CD4-positive, alpha-beta memory T cell (primary cell): ENCODE results near the gene AOPEP. TPM values are rescaled to one million over a fixed set of nuclear protein-coding genes. Genes with fewer than 3 reads are reported as not detected.
A peak's percentile ranks its signal among the peaks of the same experiment; 100 is the strongest.

Source experiments
- CTCF ChIA-PET: fragments of 350-600 bp; sonication (Branson Sonifier 250); formaldehyde crosslinking; loops from one replicate; lab custom pipeline; 2021; ENCODE audit warnings: inconsistent platforms; ENCODE audit not compliant: partially characterized antibody; lab: Charles Lee
- POLR2A ChIA-PET: fragments of 350-600 bp; sonication (Branson Sonifier 250); formaldehyde crosslinking; loops from one replicate; lab custom pipeline; 2021; ENCODE audit not compliant: partially characterized antibody; lab: Charles Lee
- DNase-seq, 5 donors: peaks; one replicate each; pipeline versions ENCODE4 v3.0.0 to v3.0.0-alpha.2; 2020 to 2022; ENCODE audit warnings: mixed read lengths in 1 of 5
- H3K27ac ChIP-seq: one replicate; pipeline ENCODE4 v1.7.0; 2013; ENCODE audit warnings: low read depth, low read length
- H3K27me3 ChIP-seq: 2 replicates; pipeline ENCODE4 v1.7.0; 2013; ENCODE audit warnings: mild to moderate bottlenecking, low read length, moderate library complexity; ENCODE audit not compliant: insufficient read depth
- H3K36me3 ChIP-seq: 2 replicates; pipeline ENCODE4 v1.7.0; 2013; ENCODE audit warnings: mild to moderate bottlenecking, low read length, moderate library complexity; ENCODE audit not compliant: insufficient read depth
- H3K4me1 ChIP-seq: 2 replicates; pipeline ENCODE4 v1.7.0; 2013; ENCODE audit warnings: mild to moderate bottlenecking, low read length, moderate library complexity; ENCODE audit not compliant: insufficient read depth
- H3K4me3 ChIP-seq, 2 donors: one replicate each; pipeline ENCODE4 v1.7.0; 2013; ENCODE audit warnings: low read length in 2 of 2, mild to moderate bottlenecking in 1 of 2
- H3K9me3 ChIP-seq, 2 donors: one replicate each; pipeline ENCODE4 v1.7.0; 2013; ENCODE audit warnings: low read length in 2 of 2, control low read depth in 1 of 2; ENCODE audit not compliant: control insufficient read depth in 1 of 2
- H3K27ac Mint-ChIP-seq, 7 donors: one replicate each; pipeline ENCODE4 v1.8.0; 2020 to 2021; ENCODE audit warnings: mixed read lengths in 7 of 7, mild to moderate bottlenecking in 6 of 7, inconsistent platforms in 3 of 7, moderate library complexity in 3 of 7
- H3K27me3 Mint-ChIP-seq, 2 donors: one replicate each; pipeline ENCODE4 v1.8.0; 2020 to 2021; ENCODE audit warnings: mixed read lengths in 2 of 2
- H3K36me3 Mint-ChIP-seq, 2 donors: one replicate each; pipeline ENCODE4 v1.8.0; 2020 to 2021; ENCODE audit warnings: mixed read lengths in 2 of 2, inconsistent platforms in 1 of 2, mild to moderate bottlenecking in 1 of 2
- H3K4me1 Mint-ChIP-seq, 4 donors: one replicate each; pipeline ENCODE4 v1.8.0; 2020 to 2021; ENCODE audit warnings: mixed read lengths in 4 of 4, mild to moderate bottlenecking in 1 of 4
- H3K4me3 Mint-ChIP-seq, 8 donors: one replicate each; pipeline ENCODE4 v1.8.0; 2020 to 2021; ENCODE audit warnings: mixed read lengths in 8 of 8, mild to moderate bottlenecking in 7 of 8, moderate library complexity in 6 of 8, inconsistent platforms in 3 of 8
- H3K9me3 Mint-ChIP-seq, 8 donors: one replicate each; pipeline ENCODE4 v1.8.0; 2020 to 2021; ENCODE audit warnings: mixed read lengths in 8 of 8, mild to moderate bottlenecking in 5 of 8, inconsistent platforms in 3 of 8, moderate library complexity in 1 of 8
- intact Hi-C: fragments of 100-400 bp; cut with micrococcal nuclease; formaldehyde crosslinking; loops from one replicate; pipeline ENCODE4 v1.15.1; 2023
- polyA plus RNA-seq, 2 donors: library from polyadenylated mRNA; unstranded; fragments of 300-500 nt; fragmentation: Illumina TruSeq; gene quantifications; one replicate each; pipeline ENCODE4 v1.2.3, GENCODE V29; 2021
- total RNA-seq, 2 experiments: library from RNA; stranded (reverse); gene quantifications; one replicate each; pipeline ENCODE4 v1.2.3, GENCODE V29; 2021

The AOPEP gene
- total and polyA plus RNA-seq, 4 experiments from 2014 or later = 3.1 to 11.7 (median 7.6) TPM

DNA sequence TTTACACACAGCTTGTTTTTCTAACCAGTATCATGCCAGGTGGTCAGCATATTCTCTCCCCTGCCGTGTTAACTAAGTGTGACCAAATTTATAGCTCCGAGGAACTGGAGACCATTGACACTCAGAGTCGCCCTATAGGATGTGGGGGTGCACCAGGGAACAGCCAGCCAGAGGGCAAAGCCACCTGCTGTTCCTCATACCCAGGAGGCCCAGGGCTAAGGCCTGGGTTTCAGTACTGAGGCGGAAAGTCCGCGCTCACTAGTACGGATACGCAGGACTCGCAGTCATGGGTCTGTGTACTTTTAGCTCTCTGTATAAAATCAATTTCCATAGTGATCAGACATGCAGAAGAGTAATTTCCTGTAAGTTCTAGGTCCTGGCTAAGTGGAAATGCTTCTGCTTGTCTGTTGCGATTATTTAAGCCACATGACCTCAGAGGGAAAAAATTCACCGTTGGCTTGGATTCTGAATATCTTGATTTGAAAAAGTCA is 247.0 kb downstream of the AOPEP start:
- Mint-ChIP-seq H3K27me3 (no peaks in the 10 kb centered on the region), H3K9me3 (no peaks in the 10 kb centered on the region), H3K4me1 (no peaks in the 10 kb centered on the region), H3K27ac (peak overlapping the region in 1 of 7 donors; percentile 30), H3K36me3 (peaks cover 2 to 15% of the 10 kb centered on the region in 2 donors), H3K4me3 (no peak overlapping the region)
- ChIA-PET CTCF (no interaction called here), POLR2A (no interaction called here)
- no peaks in the 10 kb centered on the region for H3K9me3 ChIP-seq
- intact Hi-C loops = no loop called here
- H3K27ac ChIP-seq = no peak overlapping the region
- no peak overlapping the region for H3K4me3 ChIP-seq
- H3K27me3 ChIP-seq = no peaks in the 10 kb centered on the region
- H3K36me3 ChIP-seq = no peaks in the 10 kb centered on the region
- no peak for DNase-seq
- no peaks in the 10 kb centered on the region for H3K4me1 ChIP-seq

DNA sequence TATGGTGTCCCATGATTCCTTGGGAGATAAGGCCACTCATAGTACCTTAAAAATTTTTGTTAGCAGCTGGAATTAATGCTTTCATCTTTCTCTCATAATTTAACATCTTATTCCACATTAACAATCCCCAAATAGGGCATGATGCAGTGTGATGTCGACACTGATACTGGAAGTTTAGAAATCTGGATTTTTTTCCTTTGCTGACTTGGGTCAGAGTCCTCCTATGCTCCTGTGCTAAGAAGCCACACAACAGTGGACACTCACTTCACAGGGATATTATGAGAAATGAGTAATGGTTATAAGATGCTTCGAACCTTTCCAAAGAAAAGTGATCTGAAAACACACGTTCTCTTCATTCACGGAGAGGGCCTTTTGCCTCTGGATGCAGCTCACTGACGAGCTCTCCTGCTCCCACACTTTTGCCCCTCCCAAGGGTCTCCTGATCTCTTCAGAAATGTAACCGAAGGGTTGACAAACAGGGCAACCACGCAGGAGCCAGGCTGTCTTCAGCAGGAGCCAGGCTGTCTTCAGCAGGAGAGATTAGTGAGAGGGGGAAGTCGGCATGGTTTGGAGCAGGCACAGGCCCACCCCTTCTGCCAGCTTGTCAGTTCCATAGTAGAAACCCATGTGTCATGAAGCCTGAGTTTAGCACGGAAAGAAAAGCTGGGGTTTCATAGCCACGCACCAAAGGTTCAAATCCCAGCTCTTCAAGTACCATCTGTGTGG is 247.8 kb downstream of the AOPEP start:
- no peaks in the 10 kb centered on the region for H3K36me3 ChIP-seq
- intact Hi-C loops = no loop called here
- no peak for DNase-seq
- no peaks in the 10 kb centered on the region for H3K4me1 Mint-ChIP-seq
- POLR2A ChIA-PET = interaction anchor here (0.5 kb wide), 1 partner anchor 1741 kb away, joined by 3 read pairs; no protein-coding TSS in a partner anchor
- no peaks in the 10 kb centered on the region for H3K27me3 ChIP-seq
- H3K9me3 Mint-ChIP-seq = no peaks in the 10 kb centered on the region
- CTCF ChIA-PET = no interaction called here
- no peaks in the 10 kb centered on the region for H3K4me1 ChIP-seq
- H3K36me3 Mint-ChIP-seq = peaks cover 2 to 21% of the 10 kb centered on the region in 2 donors
- H3K9me3 ChIP-seq = no peaks in the 10 kb centered on the region
- no peaks in the 10 kb centered on the region for H3K27me3 Mint-ChIP-seq
- H3K4me3 Mint-ChIP-seq = no peak overlapping the region
- no peak overlapping the region for H3K27ac ChIP-seq
- H3K27ac Mint-ChIP-seq = no peak overlapping the region
- H3K4me3 ChIP-seq = no peak overlapping the region

DNA sequence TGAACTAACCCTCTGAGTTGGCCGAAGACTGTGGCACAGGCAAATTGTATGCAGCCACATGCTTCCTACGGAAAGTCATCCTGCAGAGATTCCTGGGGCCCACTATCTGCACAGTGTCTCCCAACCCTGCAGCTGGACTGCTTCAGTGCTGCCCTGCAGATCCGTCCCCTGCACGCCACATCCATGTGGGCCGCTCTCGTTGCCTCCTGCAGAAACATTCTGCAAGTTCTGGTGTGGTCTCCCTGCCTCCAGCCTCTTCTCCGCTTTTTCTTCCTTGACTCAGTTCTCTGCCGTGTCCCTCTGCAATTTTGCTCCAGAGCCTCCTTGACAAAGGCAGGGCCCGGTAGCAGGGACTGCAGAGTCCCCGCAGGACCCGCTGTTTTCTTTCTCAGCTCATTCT is 249.0 kb downstream of the AOPEP start:
- H3K36me3 Mint-ChIP-seq = peaks cover 2 to 24% of the 10 kb centered on the region in 2 donors
- H3K9me3 Mint-ChIP-seq = no peaks in the 10 kb centered on the region
- Histone ChIP-seq H3K27ac (no peak overlapping the region), H3K9me3 (no peaks in the 10 kb centered on the region), H3K36me3 (no peaks in the 10 kb centered on the region), H3K4me3 (no peak overlapping the region), H3K27me3 (no peaks in the 10 kb centered on the region), H3K4me1 (no peaks in the 10 kb centered on the region)
- no peaks in the 10 kb centered on the region for H3K27me3 Mint-ChIP-seq
- H3K4me1 Mint-ChIP-seq = no peaks in the 10 kb centered on the region
- peak overlapping the region in 1 of 8 donors; percentile 43 for H3K4me3 Mint-ChIP-seq
- no peak for DNase-seq
- intact Hi-C loops = no loop called here
- ChIA-PET CTCF (no interaction called here), POLR2A (no interaction called here)
- no peak overlapping the region for H3K27ac Mint-ChIP-seq

DNA sequence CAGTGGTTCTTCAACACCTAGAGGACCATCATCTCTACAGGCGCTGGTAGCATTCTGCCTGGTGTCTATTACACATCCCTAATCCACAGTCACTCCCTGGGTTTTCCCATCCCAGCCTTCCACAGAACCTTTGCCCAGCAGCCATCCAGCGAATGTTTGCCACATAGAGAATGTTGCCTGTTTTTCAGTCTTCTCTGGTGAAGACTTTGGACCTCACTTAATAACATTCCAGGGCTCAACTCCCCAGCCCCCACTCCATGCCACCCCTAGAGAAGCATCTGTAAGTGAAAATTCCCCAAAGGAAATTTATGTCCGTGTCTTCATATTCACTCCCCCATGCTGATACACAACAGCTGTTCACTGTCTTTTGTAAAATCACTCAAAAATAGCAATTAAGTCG is 249.6 kb downstream of the AOPEP start:
- Histone ChIP-seq H3K27me3 (no peaks in the 10 kb centered on the region), H3K36me3 (no peaks in the 10 kb centered on the region), H3K9me3 (no peaks in the 10 kb centered on the region), H3K27ac (no peak overlapping the region), H3K4me3 (no peak overlapping the region), H3K4me1 (no peaks in the 10 kb centered on the region)
- Mint-ChIP-seq H3K4me3 (peak overlapping the region in 1 of 8 donors; percentile 1), H3K36me3 (peaks cover 2 to 24% of the 10 kb centered on the region in 2 donors), H3K27me3 (no peaks in the 10 kb centered on the region), H3K9me3 (no peaks in the 10 kb centered on the region), H3K27ac (no peak overlapping the region), H3K4me1 (no peaks in the 10 kb centered on the region)
- DNase-seq = no peak
- ChIA-PET CTCF (no interaction called here), POLR2A (no interaction called here)
- intact Hi-C loops = no loop called here

DNA sequence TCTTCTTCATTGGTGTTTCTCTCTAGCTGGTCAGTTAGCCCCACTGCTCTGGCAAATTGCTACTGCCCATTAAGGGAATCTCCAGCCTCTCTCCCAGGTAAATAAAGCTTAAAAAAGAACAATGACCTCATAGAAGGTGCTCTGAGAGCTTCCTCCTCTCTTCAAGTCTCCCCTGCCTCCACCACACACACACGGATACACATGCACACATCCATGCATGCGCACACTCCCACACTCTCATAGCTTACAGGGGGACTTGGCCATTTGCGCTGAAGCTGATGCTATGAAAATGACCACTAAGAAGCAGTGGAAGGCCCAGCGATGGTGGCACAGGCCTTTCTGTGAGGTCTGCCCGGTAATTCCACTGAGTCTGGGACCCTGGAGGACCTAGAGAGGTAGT is 250.9 kb downstream of the AOPEP start:
- POLR2A ChIA-PET = no interaction called here
- intact Hi-C loops = no loop called here
- peak overlapping the region in 1 of 7 donors; percentile 22 for H3K27ac Mint-ChIP-seq

DNA sequence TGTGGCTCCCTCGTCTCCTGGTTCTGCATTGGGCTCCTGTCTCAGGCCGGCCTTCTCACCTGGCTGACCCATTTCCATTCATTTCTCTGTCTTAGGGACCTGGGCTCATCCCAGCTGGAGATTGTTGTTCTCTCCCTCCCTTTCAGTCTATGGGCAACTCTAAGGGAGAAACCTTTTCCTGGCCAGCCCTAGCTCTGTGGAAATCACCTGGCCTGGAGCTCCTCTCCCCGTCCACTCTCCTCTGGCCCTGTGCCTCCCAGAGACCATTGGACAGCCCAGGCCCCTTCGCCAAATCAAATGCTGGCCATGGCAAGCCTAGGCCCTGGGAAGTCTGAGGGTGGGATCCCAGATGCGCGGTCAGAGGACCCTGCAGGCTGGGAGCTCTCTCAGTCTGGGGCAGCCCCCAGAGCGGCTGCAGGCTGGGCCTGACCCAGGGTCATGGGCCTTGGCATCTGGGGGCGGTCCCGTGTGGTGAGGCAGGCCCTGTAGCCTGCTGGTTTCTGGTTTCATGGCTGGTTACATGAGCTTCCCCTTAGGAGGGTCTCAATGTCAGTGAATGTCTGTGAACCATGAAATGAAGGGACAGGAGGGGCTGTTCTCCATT is 253.5 kb downstream of the AOPEP start:
- H3K9me3 Mint-ChIP-seq = no peaks in the 10 kb centered on the region
- POLR2A ChIA-PET = no interaction called here
- H3K27me3 Mint-ChIP-seq = no peaks in the 10 kb centered on the region
- Histone ChIP-seq H3K27me3 (no peaks in the 10 kb centered on the region), H3K36me3 (no peaks in the 10 kb centered on the region), H3K9me3 (no peaks in the 10 kb centered on the region), H3K4me3 (no peak overlapping the region), H3K27ac (no peak overlapping the region), H3K4me1 (peaks cover 6% of the 10 kb centered on the region)
- H3K27ac Mint-ChIP-seq = no peak overlapping the region
- CTCF ChIA-PET = interaction anchor here (0.6 kb wide), 1 partner anchor 200 kb away, joined by 3 read pairs; no protein-coding TSS in a partner anchor
- intact Hi-C loops = no loop called here
- H3K36me3 Mint-ChIP-seq = peaks cover 0 to 18% of the 10 kb centered on the region in 2 donors
- no peak for DNase-seq
- no peak overlapping the region for H3K4me3 Mint-ChIP-seq
- H3K4me1 Mint-ChIP-seq = peaks cover 6 to 11% (median 9%) of the 10 kb centered on the region in 4 donors

More for the DNA sequence above, 250.9 kb downstream of the AOPEP start:
- H3K36me3 ChIP-seq = no peaks in the 10 kb centered on the region
- H3K9me3 Mint-ChIP-seq = no peaks in the 10 kb centered on the region
- CTCF ChIA-PET = no interaction called here
- no peak for DNase-seq
- H3K4me1 ChIP-seq = no peaks in the 10 kb centered on the region
- H3K27me3 Mint-ChIP-seq = no peaks in the 10 kb centered on the region
- H3K36me3 Mint-ChIP-seq = peaks cover 0 to 24% of the 10 kb centered on the region in 2 donors
- peaks cover 0 to 5% (median 2%) of the 10 kb centered on the region in 4 donors for H3K4me1 Mint-ChIP-seq
- H3K9me3 ChIP-seq = no peaks in the 10 kb centered on the region
- H3K4me3 Mint-ChIP-seq = no peak overlapping the region
- H3K4me3 ChIP-seq = no peak overlapping the region
- no peaks in the 10 kb centered on the region for H3K27me3 ChIP-seq
- H3K27ac ChIP-seq = no peak overlapping the region

DNA sequence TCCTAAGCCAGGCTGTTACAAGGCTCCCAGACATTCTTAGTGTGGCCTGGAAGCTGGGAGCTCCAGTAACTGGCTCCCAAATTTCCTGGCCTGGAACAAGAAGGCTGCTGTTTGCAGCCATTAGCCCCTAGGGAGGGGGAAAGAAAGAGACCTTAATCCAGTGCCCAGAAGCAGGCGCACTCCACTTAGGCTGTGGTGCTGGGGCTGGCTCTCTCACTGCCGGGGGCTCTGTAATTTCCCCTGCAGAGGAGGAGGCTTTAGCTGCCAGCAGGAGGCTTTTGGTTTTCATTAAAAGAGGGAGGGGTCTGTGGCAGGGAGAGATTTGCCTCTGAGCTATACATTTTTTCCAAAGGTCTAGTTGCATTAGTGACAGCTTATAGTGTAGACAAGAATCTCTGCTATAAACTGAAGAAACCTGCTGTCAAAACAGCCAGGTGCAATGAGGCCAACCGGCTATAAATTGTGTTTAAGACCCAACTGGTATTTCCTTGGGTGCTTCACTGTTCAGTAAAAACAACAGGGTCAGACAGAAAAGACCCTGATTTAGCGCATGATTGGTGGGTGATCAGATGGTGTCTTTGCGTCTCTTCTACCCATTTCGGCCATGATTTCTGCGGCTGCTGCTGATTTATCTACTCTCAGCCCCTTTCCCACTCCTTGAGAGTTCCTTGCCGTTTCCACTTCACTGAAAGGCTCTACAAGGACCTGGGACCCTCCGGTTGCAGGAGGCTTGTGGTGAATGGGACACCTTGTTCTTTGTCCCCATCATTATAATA is 254.6 kb downstream of the AOPEP start:
- ChIA-PET CTCF (interaction anchor here (0.5 kb wide), 1 partner anchor 70 kb away, joined by 3 read pairs; no protein-coding TSS in a partner anchor), POLR2A (no interaction called here)
- no peaks in the 10 kb centered on the region for H3K27me3 ChIP-seq

More for the DNA sequence above, 254.6 kb downstream of the AOPEP start:
- H3K36me3 ChIP-seq = no peaks in the 10 kb centered on the region
- H3K4me1 Mint-ChIP-seq = peaks cover 6 to 14% (median 9%) of the 10 kb centered on the region in 4 donors
- H3K4me3 Mint-ChIP-seq = no peak overlapping the region
- no peaks in the 10 kb centered on the region for H3K27me3 Mint-ChIP-seq
- H3K4me1 ChIP-seq = peaks cover 8% of the 10 kb centered on the region
- H3K27ac ChIP-seq = no peak overlapping the region
- H3K4me3 ChIP-seq = no peak overlapping the region
- no peaks in the 10 kb centered on the region for H3K9me3 Mint-ChIP-seq
- H3K9me3 ChIP-seq = no peaks in the 10 kb centered on the region
- H3K27ac Mint-ChIP-seq = peak overlapping the region in 1 of 7 donors; percentile 8
- H3K36me3 Mint-ChIP-seq = peaks cover 0 to 18% of the 10 kb centered on the region in 2 donors
- no peak for DNase-seq
- intact Hi-C loops = no loop called here
